OCI-LY3 (cell line): ENCODE measurements around the gene SSBP2.

ENCODE experiments used
- H2AFZ ChIP-seq: fragments of 200-600, 300-600 bp; shearing (Covaris generic); 2 replicates; pipeline ENCODE4 v1.6.0; 2014; ENCODE audit warnings: antibody characterized with exemption, low read depth, low read length
- H3K27ac ChIP-seq: fragments of 200-600, 300-600 bp; sonication (generic); 2 replicates; pipeline ENCODE4 v1.5.1; 2014; ENCODE audit warnings: mild to moderate bottlenecking, low read length, moderate library complexity, mixed read lengths
- H3K27me3 ChIP-seq: fragments of 200-600, 300-600 bp; sonication (generic); 2 replicates; pipeline ENCODE4 v1.6.1; 2014; ENCODE audit warnings: low read depth, low read length, mixed read lengths
- H3K36me3 ChIP-seq: fragments of 200-600, 300-600 bp; sonication (generic); replicated peaks from 2 replicates; pipeline ENCODE3; 2014; ENCODE audit warnings: low read depth, low read length, mixed read lengths
- H3K4me1 ChIP-seq: fragments of 300-600, 200-600 bp; sonication (generic); 2 replicates; pipeline ENCODE4 v1.6.1; 2014; ENCODE audit warnings: low read length, mixed read lengths
- H3K4me2 ChIP-seq: fragments of 200-600, 300-600 bp; sonication (generic); 2 replicates; pipeline ENCODE4 v1.6.1; 2014; ENCODE audit warnings: low read length, mixed read lengths
- H3K4me3 ChIP-seq: fragments of 300-600, 200-600 bp; sonication (generic); 2 replicates; pipeline ENCODE4 v1.5.1; 2014; ENCODE audit warnings: antibody characterized with exemption, mild to moderate bottlenecking, low read length, moderate library complexity
- H3K79me2 ChIP-seq: fragments of 300-600, 200-600 bp; shearing (Covaris generic); 2 replicates; pipeline ENCODE4 v1.6.1; 2014; ENCODE audit warnings: mild to moderate bottlenecking, low read length, mixed read lengths
- H3K9ac ChIP-seq: fragments of 300-600, 200-600 bp; shearing (Covaris generic); 2 replicates; pipeline ENCODE4 v1.6.0; 2014; ENCODE audit warnings: mild to moderate bottlenecking, low read length, moderate library complexity
- H3K9me3 ChIP-seq: fragments of 200-600, 300-600 bp; shearing (Covaris generic); 2 replicates; pipeline ENCODE4 v1.6.1; 2014; ENCODE audit warnings: low read length, mixed read lengths; ENCODE audit not compliant: insufficient read depth
- H4K20me1 ChIP-seq: fragments of 200-600, 300-600 bp; sonication (generic); 2 replicates; pipeline ENCODE4 v1.6.1; 2016; ENCODE audit warnings: low read length, mixed read lengths; ENCODE audit not compliant: insufficient read depth
- CTCF ChIP-seq: fragments of 200-600, 300-600 bp; sonication (generic); IDR thresholded peaks from 2 replicates; pipeline ENCODE4 v1.5.1; 2014; ENCODE audit warnings: antibody characterized with exemption, low read length, low read depth
- EZH2phosphoT487 ChIP-seq: fragments of 200-600 bp; shearing (Covaris generic); IDR thresholded peaks from 2 replicates; pipeline ENCODE4 v1.6.1; 2018; ENCODE audit warnings: antibody characterized with exemption, mixed run types, low read depth

Gene SSBP2

GRCh38 chr5:81469676-81470075 lies 281.2 kb downstream of the SSBP2 start:
- Histone ChIP-seq H3K36me3 (no peaks in the 10 kb centered on the region), H3K27ac (no peak overlapping the region), H3K4me2 (no peak overlapping the region), H3K9me3 (no peaks in the 10 kb centered on the region), H4K20me1 (no peaks in the 10 kb centered on the region), H3K4me3 (no peak overlapping the region), H3K4me1 (no peaks in the 10 kb centered on the region), H3K27me3 (no peaks in the 10 kb centered on the region), H3K79me2 (no peaks in the 10 kb centered on the region), H2AFZ (no peak overlapping the region), H3K9ac (no peak overlapping the region)
- TF ChIP-seq CTCF (no peak), EZH2phosphoT487 (no peak)

GRCh38 chr5:81450940-81451339 lies 300.0 kb downstream of the SSBP2 start:
- H3K27ac ChIP-seq, result no peak overlapping the region

GRCh38 chr5:81435023-81435422 lies 315.9 kb downstream of the SSBP2 start:
- H3K79me2 ChIP-seq, result no peaks in the 10 kb centered on the region

More at GRCh38 chr5:81450940-81451339, 300.0 kb downstream of the SSBP2 start:
- Histone ChIP-seq H3K4me3 (no peak overlapping the region), H3K79me2 (no peaks in the 10 kb centered on the region), H3K36me3 (no peaks in the 10 kb centered on the region), H2AFZ (no peak overlapping the region), H3K4me2 (no peak overlapping the region), H3K9ac (no peak overlapping the region), H3K9me3 (no peaks in the 10 kb centered on the region), H4K20me1 (no peaks in the 10 kb centered on the region), H3K4me1 (no peaks in the 10 kb centered on the region), H3K27me3 (no peaks in the 10 kb centered on the region)
- TF ChIP-seq EZH2phosphoT487 (no peak), CTCF (no peak)

GRCh38 chr5:81429985-81430384 lies 320.9 kb downstream of the SSBP2 start:
- Histone ChIP-seq H3K9me3 (no peaks in the 10 kb centered on the region), H3K9ac (no peak overlapping the region), H3K36me3 (no peaks in the 10 kb centered on the region), H3K4me3 (no peak overlapping the region), H3K79me2 (no peaks in the 10 kb centered on the region), H2AFZ (no peak overlapping the region), H3K4me1 (no peaks in the 10 kb centered on the region), H3K27ac (no peak overlapping the region), H3K4me2 (no peak overlapping the region), H4K20me1 (no peaks in the 10 kb centered on the region), H3K27me3 (no peaks in the 10 kb centered on the region)
- TF ChIP-seq EZH2phosphoT487 (no peak), CTCF (no peak)

More at GRCh38 chr5:81435023-81435422, 315.9 kb downstream of the SSBP2 start:
- Histone ChIP-seq H3K27me3 (no peaks in the 10 kb centered on the region), H4K20me1 (no peaks in the 10 kb centered on the region), H3K4me3 (no peak overlapping the region), H3K9ac (no peak overlapping the region), H3K4me2 (no peak overlapping the region), H3K36me3 (no peaks in the 10 kb centered on the region), H2AFZ (no peak overlapping the region), H3K27ac (no peak overlapping the region), H3K9me3 (no peaks in the 10 kb centered on the region), H3K4me1 (no peaks in the 10 kb centered on the region)
- no peak for TF ChIP-seq EZH2phosphoT487
- no peak for TF ChIP-seq CTCF
